GM23248 (cell line): Measurements from ENCODE around the gene MMP7.

ENCODE experiments used
- EZH2 ChIP-seq: fragments of 200-600 bp; sonication (generic); IDR thresholded peaks from 2 replicates; pipeline ENCODE4 v1.6.1; 2018; ENCODE audit warnings: antibody characterized with exemption, mild to moderate bottlenecking; ENCODE audit not compliant: insufficient read depth, poor library complexity, severe bottlenecking
- EZH2phosphoT487 ChIP-seq: fragments of 200-600 bp; sonication (generic); IDR thresholded peaks from 2 replicates; pipeline ENCODE4 v1.6.1; 2018; ENCODE audit warnings: antibody characterized with exemption, moderate library complexity, mild to moderate bottlenecking, low read depth; ENCODE audit not compliant: insufficient read depth

DNA sequence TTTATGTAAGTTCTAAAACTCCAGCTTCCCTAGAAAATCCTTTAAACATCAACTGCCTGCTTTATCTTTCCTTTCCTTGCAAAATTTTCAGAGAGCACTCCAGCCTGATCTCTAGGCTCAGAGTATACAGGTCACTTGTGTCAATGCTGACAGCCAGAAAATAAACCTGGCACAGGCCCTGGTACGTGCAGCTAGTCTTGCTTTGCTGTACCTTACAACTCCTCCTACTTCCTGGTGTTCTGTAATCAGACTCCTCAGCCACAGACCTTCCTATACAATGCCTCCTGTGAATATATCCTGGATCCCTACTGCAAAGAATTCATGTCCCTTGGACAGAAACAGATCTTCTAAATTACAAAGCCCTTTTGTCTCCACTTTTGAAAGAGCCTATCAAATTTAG, 53.7 kb downstream of the MMP7 start:
- TF ChIP-seq EZH2, result no peak
- no peak for TF ChIP-seq EZH2phosphoT487
